IPS DF 19.7 (cell line): ENCODE results near the gene PTPRN2.

Experiments
- DNase-seq: peaks from one replicate; pipeline ENCODE4 v3.0.0-alpha.2; 2013; ENCODE audit warnings: low read depth, low spot score

Gene PTPRN2

GRCh38 chr7:157657741-157658740 is 929.6 kb downstream of the PTPRN2 start:
- no peak for DNase-seq

DNA sequence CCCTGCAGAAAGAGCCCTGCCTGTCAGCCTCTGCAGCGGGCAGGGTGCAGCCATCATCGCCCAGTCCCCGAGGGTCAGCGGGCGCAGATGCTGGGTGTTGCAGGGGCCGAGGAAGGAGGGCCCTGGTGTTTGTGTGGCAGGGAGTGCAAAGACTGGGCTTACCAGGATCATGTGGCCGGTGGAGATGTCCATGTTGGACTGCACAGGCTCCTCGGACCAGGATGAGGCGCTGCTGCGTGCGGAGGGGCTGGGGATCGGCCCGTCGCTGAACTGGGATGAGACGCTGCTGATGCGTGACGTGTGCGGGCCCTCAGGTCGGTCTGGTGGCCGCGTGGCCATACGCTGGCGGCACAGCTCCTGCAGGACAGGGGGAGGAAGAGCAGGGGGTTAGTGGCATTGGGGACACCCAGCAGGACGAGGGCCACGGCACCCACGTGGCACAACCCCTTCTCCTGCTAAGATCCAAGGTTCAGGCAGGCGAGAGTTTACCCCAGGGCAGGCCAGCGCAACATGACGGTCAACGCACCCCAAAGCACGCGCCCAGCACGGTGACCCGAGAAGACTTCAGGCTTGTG is 931.3 kb downstream of the PTPRN2 start:
- DNase-seq, result no peak

DNA sequence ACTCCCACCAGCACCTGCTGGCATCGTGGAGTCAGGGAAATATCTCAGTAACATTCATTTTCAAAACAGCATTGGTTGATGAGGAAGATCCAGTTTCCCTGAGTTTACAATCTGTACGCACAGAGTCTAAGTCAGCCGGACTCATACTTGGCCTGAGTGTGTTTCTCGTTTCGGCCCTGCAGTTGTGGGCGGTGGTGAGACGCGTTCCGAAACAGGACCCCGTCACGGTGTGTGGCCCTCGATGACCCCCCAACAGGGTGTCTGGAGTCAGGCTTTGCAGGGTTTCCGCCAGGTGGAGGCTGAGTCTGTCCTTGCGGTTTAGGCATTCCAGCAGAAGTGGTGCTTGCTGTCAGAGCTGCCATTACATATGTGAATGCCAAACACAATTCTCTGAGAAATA is 933.3 kb downstream of the PTPRN2 start:
- no peak for DNase-seq

DNA sequence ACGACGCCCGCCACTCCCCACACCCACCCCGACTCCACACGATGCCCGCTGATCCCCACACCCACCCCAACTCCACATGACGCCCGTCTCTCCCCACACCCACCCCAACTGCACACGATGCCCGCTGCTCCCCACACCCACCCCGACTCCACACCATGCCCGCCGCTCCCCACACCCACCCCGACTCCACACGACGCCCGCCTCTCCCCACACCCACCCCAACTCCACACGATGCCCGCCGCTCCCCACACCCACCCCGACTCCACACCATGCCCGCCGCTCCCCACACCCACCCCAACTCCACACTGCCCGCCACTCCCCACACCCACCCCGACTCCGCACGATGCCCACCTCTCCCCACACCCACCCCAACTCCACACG is 933.8 kb downstream of the PTPRN2 start:
- no peak for DNase-seq

DNA sequence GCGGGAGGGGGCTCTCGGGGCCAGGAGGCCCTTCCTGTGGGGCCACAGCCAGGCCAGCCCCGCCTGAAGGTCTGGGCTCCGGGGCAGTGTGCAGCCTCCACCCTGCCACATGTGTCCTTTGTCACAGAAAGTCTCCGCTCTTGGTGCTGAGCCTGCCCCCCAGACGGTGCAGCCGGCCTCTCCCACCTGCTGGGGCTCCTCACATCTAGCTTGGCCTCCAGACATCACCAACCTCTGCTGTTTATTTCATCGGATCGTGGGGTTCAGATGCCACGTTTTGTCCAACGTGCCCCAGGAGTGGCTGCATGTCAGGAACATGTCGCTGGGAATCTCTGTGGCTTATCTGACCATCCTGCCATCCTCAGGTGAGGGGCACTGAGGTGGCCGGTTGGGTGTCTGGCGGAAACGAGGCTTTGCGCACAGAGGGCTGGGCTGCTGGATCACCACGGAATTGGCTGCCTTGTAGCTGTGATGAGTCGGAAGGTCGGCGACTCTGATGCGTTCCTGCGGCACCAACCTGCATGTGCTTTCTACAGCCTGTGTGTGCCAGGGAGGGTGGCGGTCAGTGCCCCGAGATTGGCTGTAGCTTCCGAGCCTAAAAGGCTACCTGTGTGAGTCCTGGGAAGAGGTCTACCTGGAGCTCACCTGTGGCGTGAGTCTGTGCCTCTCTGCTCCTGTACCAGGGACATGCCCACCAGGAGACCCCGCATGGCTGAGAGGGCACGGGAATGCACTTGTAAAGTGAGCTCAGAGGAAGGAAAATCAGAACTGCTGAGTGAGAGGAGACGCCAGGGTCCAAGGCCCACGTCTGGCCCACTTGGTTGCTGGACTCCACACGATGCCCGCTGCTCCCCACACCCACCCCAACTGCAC is 934.4 kb downstream of the PTPRN2 start:
- DNase-seq, result no peak

GRCh38 chr7:157652161-157652953 is 935.3 kb downstream of the PTPRN2 start:
- no peak for DNase-seq

- DNase-seq, result no peak
Observed at GRCh38 chr7:157651366-157652160, 936.1 kb downstream of the PTPRN2 start.

GRCh38 chr7:157650801-157651200 is 936.8 kb downstream of the PTPRN2 start:
- DNase-seq, result no peak

DNA sequence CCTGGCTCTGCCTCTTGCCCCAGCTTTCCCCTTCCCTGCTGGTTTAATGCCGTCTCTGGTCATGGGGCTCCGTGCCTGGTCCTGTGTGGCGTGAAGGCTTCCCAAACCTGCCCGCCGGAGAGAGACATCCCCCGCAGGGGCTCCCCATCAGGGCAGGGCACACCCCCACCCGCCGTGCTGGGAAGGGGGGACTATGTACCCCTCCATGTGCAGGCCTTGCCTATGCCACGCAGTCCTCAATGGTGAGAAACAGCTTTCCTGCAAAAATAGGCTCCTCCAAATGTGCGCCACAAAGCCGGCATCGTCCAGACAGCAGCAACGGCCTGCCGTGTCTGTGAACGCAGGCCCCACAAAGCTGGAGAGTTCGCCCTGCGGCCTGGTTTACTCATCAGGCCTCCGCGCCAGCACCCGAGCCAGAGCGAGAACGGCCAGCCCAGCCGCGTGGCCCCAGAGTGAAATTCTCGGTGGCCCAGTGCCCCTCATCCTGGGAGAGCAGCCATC is 937.4 kb downstream of the PTPRN2 start:
- DNase-seq, result no peak

GRCh38 chr7:157646551-157646950 is 941.1 kb downstream of the PTPRN2 start:
- DNase-seq, result no peak

GRCh38 chr7:157645539-157645938 is 942.1 kb downstream of the PTPRN2 start:
- DNase-seq, result no peak

DNA sequence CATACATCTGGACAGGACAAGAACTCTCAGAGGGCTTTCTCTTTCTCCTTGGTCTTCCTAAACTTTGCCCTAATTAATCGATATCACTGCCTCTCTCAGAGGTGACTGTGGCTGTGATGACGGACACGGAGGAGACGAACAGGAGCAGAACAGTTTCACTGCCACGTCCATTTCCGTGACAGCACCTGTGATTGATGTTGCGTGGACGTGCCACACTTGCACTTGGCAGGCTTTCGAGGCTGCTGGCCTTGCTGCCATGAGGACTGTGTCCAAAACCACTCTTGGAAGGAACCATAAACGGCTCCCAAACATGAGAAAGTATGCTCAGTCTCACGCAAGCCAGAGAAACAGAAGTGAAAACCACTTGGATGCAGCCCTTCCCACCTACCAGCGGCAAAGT is 942.7 kb downstream of the PTPRN2 start:
- DNase-seq, result no peak

- DNase-seq, result no peak
Observed at GRCh38 chr7:157643525-157643970, 944.1 kb downstream of the PTPRN2 start.

- DNase-seq, result no peak
Observed at GRCh38 chr7:157641866-157642265, 945.8 kb downstream of the PTPRN2 start.

DNA sequence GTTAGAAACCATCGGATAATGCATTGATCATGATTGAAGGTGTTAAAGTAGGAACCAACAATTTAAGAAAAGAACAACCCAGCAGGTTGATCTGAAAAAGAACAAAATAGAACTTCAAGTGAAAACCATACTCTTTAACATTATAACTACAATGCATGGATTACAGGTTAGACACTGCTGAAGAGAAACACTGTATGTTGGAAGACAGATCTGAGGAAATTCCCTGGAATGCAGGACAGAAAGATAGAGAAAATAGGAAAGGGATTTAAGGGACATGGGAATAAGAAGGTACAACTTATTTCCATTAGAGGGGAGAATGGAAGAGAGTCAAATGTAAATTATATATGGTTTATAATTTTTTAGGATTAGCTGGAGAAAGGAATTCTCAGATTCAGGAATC is 947.5 kb downstream of the PTPRN2 start:
- no peak for DNase-seq

GRCh38 chr7:157638563-157638962 is 949.1 kb downstream of the PTPRN2 start:
- DNase-seq, result no peak

GRCh38 chr7:157637216-157637949 is 950.2 kb downstream of the PTPRN2 start:
- DNase-seq, result no peak

GRCh38 chr7:157635669-157636068 is 952.0 kb downstream of the PTPRN2 start:
- DNase-seq, result no peak

- DNase-seq, result no peak
Observed at GRCh38 chr7:157635148-157635500, 952.5 kb downstream of the PTPRN2 start.
